ENCODE measurements around the gene RIPOR2.

- TF ChIP-seq EZH2phosphoT487 (IDR thresholded peaks at IDR 0.05; ENCODE audit: insufficient read depth, low read depth) (no peak), EZH2 (IDR thresholded peaks at IDR 0.05; ENCODE audit: insufficient read depth, poor library complexity, severe bottlenecking) (no peak)
These were observed 175.6 kb downstream of the RIPOR2 start for GRCh38 chr6:24760210-24760609.

Measured in GM23248 (cell line).